WTC11 (cell line): ENCODE results near the gene KERA. TPM values are rescaled to one million over a fixed set of nuclear protein-coding genes. Genes with fewer than 3 reads are reported as not detected.

Experiments
- ATAC-seq: fragments of 200-7000 bp; cut with Tn5 transposase; 2 replicates; pipeline ENCODE4 v1.10.0; 2021; ENCODE audit warnings: mild to moderate bottlenecking, moderate library complexity
- Bru-seq: library from RNA; stranded (reverse); fragments of 400-500 nt; gene quantifications from one replicate; lab custom pipeline; 2021; lab: Mats Ljungman, UMichigan
- CTCF ChIA-PET: fragments of 300-600 bp; sonication (Branson Sonifier 250); formaldehyde crosslinking; loops from one replicate; lab custom pipeline; 2021; ENCODE audit warnings: antibody characterized with exemption; lab: Charles Lee
- POLR2A ChIA-PET: fragments of 350-600 bp; sonication (Branson Sonifier 250); formaldehyde crosslinking; loops from one replicate; lab custom pipeline; 2021; ENCODE audit warnings: antibody characterized with exemption; lab: Charles Lee
- DNase-seq: peaks from one replicate; pipeline ENCODE4 v3.0.0; 2021; ENCODE audit warnings: low spot score
- H3K27ac Mint-ChIP-seq: 2 replicates; pipeline ENCODE4 v1.8.0; 2021; ENCODE audit warnings: mixed read lengths
- H3K27me3 Mint-ChIP-seq: 2 replicates; pipeline ENCODE4 v1.8.0; 2021; ENCODE audit warnings: low read depth, mild to moderate bottlenecking, moderate library complexity, mixed read lengths
- H3K36me3 Mint-ChIP-seq: 2 replicates; pipeline ENCODE4 v1.8.0; 2021; ENCODE audit warnings: mixed read lengths
- H3K4me1 Mint-ChIP-seq: 2 replicates; pipeline ENCODE4 v1.8.0; 2022; ENCODE audit warnings: mixed read lengths
- H3K4me3 Mint-ChIP-seq: 2 replicates; pipeline ENCODE4 v1.8.0; 2021; ENCODE audit warnings: mild to moderate bottlenecking, moderate library complexity, mixed read lengths
- H3K9me3 Mint-ChIP-seq: 2 replicates; pipeline ENCODE4 v1.8.0; 2021; ENCODE audit warnings: mixed read lengths
- FOXK1 ChIP-seq: sonication (generic); formaldehyde crosslinking; IDR thresholded peaks from 2 replicates; pipeline ENCODE4 v1.8.0; 2022; ENCODE audit warnings: mild to moderate bottlenecking, moderate library complexity, missing genetic modification reagents
- HMGA2 ChIP-seq: fragments of 250-450 bp; sonication (Bioruptor Pico); IDR thresholded peaks from 2 replicates; pipeline ENCODE4 v1.4.0; 2021; ENCODE audit warnings: mild to moderate bottlenecking, moderate library complexity
- JAZF1 ChIP-seq: fragments of 250-450 bp; sonication (Bioruptor Pico); IDR thresholded peaks from 2 replicates; pipeline ENCODE4 v1.9.0; 2021; ENCODE audit warnings: moderate library complexity, mild to moderate bottlenecking, inconsistent platforms
- JUN ChIP-seq: sonication (generic); formaldehyde crosslinking; IDR thresholded peaks from 2 replicates; pipeline ENCODE4 v1.8.0; 2023; ENCODE audit warnings: mild to moderate bottlenecking, missing genetic modification reagents
- NFE2L1 ChIP-seq: sonication (generic); formaldehyde crosslinking; IDR thresholded peaks from 2 replicates; pipeline ENCODE4 v1.8.1; 2023; ENCODE audit warnings: missing genetic modification reagents
- OVOL2 ChIP-seq: fragments of 250-450 bp; sonication (Bioruptor Pico); IDR thresholded peaks from 2 replicates; pipeline ENCODE4 v1.9.0; 2021; ENCODE audit warnings: mild to moderate bottlenecking, borderline replicate concordance
- SOX15 ChIP-seq: fragments of 250-450 bp; sonication (Bioruptor Pico); IDR thresholded peaks from 2 replicates; pipeline ENCODE4 v1.9.0; 2021; ENCODE audit warnings: mild to moderate bottlenecking
- TCF7 ChIP-seq: sonication (generic); formaldehyde crosslinking; IDR thresholded peaks from 2 replicates; pipeline ENCODE4 v1.8.0; 2022; ENCODE audit warnings: mild to moderate bottlenecking, low read depth, missing genetic modification reagents, moderate library complexity
- ZNF219 ChIP-seq: sonication (generic); formaldehyde crosslinking; IDR thresholded peaks from 2 replicates; pipeline ENCODE4 v1.8.0; 2023; ENCODE audit warnings: missing genetic modification reagents, mild to moderate bottlenecking, borderline replicate concordance
- ZNF263 ChIP-seq: sonication (generic); formaldehyde crosslinking; IDR thresholded peaks from 2 replicates; pipeline ENCODE4 v1.8.1; 2022; ENCODE audit warnings: low read depth, mild to moderate bottlenecking, moderate library complexity, missing genetic modification reagents
- ZNF317 ChIP-seq: sonication (generic); formaldehyde crosslinking; IDR thresholded peaks from 2 replicates; pipeline ENCODE4 v1.8.1; 2023; ENCODE audit warnings: low read depth, mild to moderate bottlenecking, moderate library complexity, missing genetic modification reagents, borderline replicate concordance
- long read RNA-seq, 3 experiments: library from RNA in 1 of 3; library from capped mRNA in 1 of 3; library from polyadenylated mRNA in 1 of 3; unstranded in 2 of 3; stranded (forward) in 1 of 3; transcript quantifications; one replicate each; pipeline ENCODE4 v2.0.0, GENCODE V29; 2021
- total RNA-seq: library from RNA; stranded (reverse); gene quantifications from 3 replicates; pipeline ENCODE4 v1.2.3, GENCODE V29; 2021
- TF ChIP-seq, protein P1 (sequence below): sonication (generic); formaldehyde crosslinking; IDR thresholded peaks from 2 replicates; pipeline ENCODE4 v1.8.0; 2022; ENCODE audit warnings: mild to moderate bottlenecking, missing genetic modification reagents
- TF ChIP-seq, protein P2 (sequence below): sonication (generic); formaldehyde crosslinking; IDR thresholded peaks from 2 replicates; pipeline ENCODE4 v1.8.0; 2023; ENCODE audit warnings: mild to moderate bottlenecking, missing genetic modification reagents
- TF ChIP-seq, protein P3 (sequence below): sonication (generic); formaldehyde crosslinking; IDR thresholded peaks from 2 replicates; pipeline ENCODE4 v1.8.0; 2022; ENCODE audit warnings: missing genetic modification reagents
- TF ChIP-seq, protein P4 (sequence below): sonication (generic); formaldehyde crosslinking; IDR thresholded peaks from 2 replicates; pipeline ENCODE4 v1.8.0; 2022; ENCODE audit warnings: mild to moderate bottlenecking, missing genetic modification reagents
- TF ChIP-seq, protein P5 (sequence below): sonication (generic); formaldehyde crosslinking; IDR thresholded peaks from 2 replicates; pipeline ENCODE4 v1.8.0; 2023; ENCODE audit warnings: missing genetic modification reagents
- TF ChIP-seq, protein P6 (sequence below): sonication (generic); formaldehyde crosslinking; conservative IDR thresholded peaks from 2 replicates; pipeline ENCODE4 v1.8.1; 2022; ENCODE audit warnings: mild to moderate bottlenecking, missing genetic modification reagents
- TF ChIP-seq, protein P7 (sequence below): fragments of 250-450 bp; sonication (Bioruptor Pico); IDR thresholded peaks from 2 replicates; pipeline ENCODE4 v1.9.0; 2021; ENCODE audit warnings: moderate library complexity, mild to moderate bottlenecking, inconsistent platforms, borderline replicate concordance
- TF ChIP-seq, protein P8 (sequence below): fragments of 200-600 bp; IDR thresholded peaks from 2 replicates; pipeline ENCODE4 v1.8.0; 2022; ENCODE audit warnings: antibody characterized with exemption
- TF ChIP-seq, protein P9 (sequence below): fragments of 250-450 bp; sonication (Bioruptor Pico); conservative IDR thresholded peaks from 2 replicates; pipeline ENCODE4 v1.9.0; 2021; ENCODE audit warnings: mild to moderate bottlenecking

The KERA gene, protein sequence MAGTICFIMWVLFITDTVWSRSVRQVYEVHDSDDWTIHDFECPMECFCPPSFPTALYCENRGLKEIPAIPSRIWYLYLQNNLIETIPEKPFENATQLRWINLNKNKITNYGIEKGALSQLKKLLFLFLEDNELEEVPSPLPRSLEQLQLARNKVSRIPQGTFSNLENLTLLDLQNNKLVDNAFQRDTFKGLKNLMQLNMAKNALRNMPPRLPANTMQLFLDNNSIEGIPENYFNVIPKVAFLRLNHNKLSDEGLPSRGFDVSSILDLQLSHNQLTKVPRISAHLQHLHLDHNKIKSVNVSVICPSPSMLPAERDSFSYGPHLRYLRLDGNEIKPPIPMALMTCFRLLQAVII
- total RNA-seq (not detected in 3 replicates), Bru-seq, nascent RNA (not detected)
- long read RNA-seq, experiment 1 = 0 reads
- long read RNA-seq, experiment 2 = 0 reads
- long read RNA-seq, experiment 3 = 0 reads

DNA sequence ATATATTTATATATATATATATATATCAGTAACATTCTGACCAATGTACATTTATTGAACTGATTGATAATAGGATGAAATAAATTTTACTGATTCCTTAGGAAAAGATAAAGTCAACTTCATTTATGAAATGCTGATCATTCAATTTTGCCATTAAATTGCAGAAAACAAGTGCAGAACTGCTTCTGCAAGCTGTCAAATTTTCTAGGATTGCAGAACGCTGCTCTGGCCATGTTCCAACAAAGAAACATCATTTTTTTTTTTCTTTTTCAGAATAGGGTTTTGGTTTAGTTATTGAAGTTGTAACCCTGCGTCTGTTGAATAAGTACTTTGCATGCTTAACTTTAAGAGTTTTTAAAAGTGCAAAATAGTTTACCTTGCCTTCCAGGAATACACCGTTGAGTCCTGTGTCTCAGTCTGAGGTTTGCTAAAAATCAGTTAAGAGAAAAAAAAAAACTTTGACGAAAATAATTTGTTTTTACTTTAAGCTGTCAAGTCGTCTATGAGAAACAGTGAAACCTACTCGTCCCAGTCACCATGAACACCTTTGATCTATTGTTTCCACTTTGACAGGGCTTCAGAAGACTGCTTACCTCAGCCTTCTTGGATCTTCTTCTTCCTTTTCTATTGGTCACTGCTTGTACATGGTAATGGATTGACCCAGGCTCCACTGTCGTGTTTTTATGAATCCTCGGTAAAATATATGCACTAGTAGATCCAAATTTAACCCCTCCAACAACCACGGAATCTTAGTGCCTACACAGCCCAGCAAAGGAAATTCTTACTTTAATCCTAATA, at the start of gene KERA:
TSS of gene KERA (minus strand) at position 657 of the 798 bp plus-strand sequence. CDS start 1,743 bp downstream, outside the sequence.
- H3K27ac Mint-ChIP-seq = no peak within 1 kb of the TSS

More for the DNA sequence above, at the start of gene KERA:
- ATAC-seq = no peak
- ChIA-PET POLR2A (no interaction called here), CTCF (no interaction called here)
- H3K4me3 Mint-ChIP-seq = no peak within 1 kb of the TSS
- TF ChIP-seq, protein P1, sequence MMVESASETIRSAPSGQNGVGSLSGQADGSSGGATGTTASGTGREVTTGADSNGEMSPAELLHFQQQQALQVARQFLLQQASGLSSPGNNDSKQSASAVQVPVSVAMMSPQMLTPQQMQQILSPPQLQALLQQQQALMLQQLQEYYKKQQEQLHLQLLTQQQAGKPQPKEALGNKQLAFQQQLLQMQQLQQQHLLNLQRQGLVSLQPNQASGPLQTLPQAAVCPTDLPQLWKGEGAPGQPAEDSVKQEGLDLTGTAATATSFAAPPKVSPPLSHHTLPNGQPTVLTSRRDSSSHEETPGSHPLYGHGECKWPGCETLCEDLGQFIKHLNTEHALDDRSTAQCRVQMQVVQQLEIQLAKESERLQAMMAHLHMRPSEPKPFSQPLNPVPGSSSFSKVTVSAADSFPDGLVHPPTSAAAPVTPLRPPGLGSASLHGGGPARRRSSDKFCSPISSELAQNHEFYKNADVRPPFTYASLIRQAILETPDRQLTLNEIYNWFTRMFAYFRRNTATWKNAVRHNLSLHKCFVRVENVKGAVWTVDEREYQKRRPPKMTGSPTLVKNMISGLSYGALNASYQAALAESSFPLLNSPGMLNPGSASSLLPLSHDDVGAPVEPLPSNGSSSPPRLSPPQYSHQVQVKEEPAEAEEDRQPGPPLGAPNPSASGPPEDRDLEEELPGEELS (CRISPR knock-in tag) = no peak
- TF ChIP-seq, protein P2, sequence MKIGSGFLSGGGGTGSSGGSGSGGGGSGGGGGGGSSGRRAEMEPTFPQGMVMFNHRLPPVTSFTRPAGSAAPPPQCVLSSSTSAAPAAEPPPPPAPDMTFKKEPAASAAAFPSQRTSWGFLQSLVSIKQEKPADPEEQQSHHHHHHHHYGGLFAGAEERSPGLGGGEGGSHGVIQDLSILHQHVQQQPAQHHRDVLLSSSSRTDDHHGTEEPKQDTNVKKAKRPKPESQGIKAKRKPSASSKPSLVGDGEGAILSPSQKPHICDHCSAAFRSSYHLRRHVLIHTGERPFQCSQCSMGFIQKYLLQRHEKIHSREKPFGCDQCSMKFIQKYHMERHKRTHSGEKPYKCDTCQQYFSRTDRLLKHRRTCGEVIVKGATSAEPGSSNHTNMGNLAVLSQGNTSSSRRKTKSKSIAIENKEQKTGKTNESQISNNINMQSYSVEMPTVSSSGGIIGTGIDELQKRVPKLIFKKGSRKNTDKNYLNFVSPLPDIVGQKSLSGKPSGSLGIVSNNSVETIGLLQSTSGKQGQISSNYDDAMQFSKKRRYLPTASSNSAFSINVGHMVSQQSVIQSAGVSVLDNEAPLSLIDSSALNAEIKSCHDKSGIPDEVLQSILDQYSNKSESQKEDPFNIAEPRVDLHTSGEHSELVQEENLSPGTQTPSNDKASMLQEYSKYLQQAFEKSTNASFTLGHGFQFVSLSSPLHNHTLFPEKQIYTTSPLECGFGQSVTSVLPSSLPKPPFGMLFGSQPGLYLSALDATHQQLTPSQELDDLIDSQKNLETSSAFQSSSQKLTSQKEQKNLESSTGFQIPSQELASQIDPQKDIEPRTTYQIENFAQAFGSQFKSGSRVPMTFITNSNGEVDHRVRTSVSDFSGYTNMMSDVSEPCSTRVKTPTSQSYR (CRISPR knock-in tag) = no peak
- TF ChIP-seq, protein P3, sequence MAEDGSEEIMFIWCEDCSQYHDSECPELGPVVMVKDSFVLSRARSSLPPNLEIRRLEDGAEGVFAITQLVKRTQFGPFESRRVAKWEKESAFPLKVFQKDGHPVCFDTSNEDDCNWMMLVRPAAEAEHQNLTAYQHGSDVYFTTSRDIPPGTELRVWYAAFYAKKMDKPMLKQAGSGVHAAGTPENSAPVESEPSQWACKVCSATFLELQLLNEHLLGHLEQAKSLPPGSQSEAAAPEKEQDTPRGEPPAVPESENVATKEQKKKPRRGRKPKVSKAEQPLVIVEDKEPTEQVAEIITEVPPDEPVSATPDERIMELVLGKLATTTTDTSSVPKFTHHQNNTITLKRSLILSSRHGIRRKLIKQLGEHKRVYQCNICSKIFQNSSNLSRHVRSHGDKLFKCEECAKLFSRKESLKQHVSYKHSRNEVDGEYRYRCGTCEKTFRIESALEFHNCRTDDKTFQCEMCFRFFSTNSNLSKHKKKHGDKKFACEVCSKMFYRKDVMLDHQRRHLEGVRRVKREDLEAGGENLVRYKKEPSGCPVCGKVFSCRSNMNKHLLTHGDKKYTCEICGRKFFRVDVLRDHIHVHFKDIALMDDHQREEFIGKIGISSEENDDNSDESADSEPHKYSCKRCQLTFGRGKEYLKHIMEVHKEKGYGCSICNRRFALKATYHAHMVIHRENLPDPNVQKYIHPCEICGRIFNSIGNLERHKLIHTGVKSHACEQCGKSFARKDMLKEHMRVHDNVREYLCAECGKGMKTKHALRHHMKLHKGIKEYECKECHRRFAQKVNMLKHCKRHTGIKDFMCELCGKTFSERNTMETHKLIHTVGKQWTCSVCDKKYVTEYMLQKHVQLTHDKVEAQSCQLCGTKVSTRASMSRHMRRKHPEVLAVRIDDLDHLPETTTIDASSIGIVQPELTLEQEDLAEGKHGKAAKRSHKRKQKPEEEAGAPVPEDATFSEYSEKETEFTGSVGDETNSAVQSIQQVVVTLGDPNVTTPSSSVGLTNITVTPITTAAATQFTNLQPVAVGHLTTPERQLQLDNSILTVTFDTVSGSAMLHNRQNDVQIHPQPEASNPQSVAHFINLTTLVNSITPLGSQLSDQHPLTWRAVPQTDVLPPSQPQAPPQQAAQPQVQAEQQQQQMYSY (CRISPR knock-in tag) = no peak
- TF ChIP-seq, protein P4, sequence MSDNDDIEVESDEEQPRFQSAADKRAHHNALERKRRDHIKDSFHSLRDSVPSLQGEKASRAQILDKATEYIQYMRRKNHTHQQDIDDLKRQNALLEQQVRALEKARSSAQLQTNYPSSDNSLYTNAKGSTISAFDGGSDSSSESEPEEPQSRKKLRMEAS (CRISPR knock-in tag) = no peak
- TF ChIP-seq ZNF263 (CRISPR knock-in tag) (no peak), JUN (CRISPR knock-in tag) (no peak), JAZF1 (CRISPR knock-in tag) (no peak), SOX15 (CRISPR knock-in tag) (no peak), TCF7 (no peak), FOXK1 (CRISPR knock-in tag) (no peak), OVOL2 (CRISPR knock-in tag) (no peak), NFE2L1 (no peak), ZNF219 (CRISPR knock-in tag) (no peak), HMGA2 (CRISPR knock-in tag) (no peak), ZNF317 (CRISPR knock-in tag) (no peak)
- TF ChIP-seq, protein P5, sequence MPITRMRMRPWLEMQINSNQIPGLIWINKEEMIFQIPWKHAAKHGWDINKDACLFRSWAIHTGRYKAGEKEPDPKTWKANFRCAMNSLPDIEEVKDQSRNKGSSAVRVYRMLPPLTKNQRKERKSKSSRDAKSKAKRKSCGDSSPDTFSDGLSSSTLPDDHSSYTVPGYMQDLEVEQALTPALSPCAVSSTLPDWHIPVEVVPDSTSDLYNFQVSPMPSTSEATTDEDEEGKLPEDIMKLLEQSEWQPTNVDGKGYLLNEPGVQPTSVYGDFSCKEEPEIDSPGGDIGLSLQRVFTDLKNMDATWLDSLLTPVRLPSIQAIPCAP (CRISPR knock-in tag) = no peak
- TF ChIP-seq, protein P6, sequence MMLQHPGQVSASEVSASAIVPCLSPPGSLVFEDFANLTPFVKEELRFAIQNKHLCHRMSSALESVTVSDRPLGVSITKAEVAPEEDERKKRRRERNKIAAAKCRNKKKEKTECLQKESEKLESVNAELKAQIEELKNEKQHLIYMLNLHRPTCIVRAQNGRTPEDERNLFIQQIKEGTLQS (CRISPR knock-in tag) = no peak
- TF ChIP-seq, protein P7, sequence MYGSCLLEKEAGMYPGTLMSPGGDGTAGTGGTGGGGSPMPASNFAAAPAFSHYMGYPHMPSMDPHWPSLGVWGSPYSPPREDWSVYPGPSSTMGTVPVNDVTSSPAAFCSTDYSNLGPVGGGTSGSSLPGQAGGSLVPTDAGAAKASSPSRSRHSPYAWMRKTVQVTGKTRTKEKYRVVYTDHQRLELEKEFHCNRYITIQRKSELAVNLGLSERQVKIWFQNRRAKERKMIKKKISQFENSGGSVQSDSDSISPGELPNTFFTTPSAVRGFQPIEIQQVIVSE = no peak
- TF ChIP-seq, protein P8, sequence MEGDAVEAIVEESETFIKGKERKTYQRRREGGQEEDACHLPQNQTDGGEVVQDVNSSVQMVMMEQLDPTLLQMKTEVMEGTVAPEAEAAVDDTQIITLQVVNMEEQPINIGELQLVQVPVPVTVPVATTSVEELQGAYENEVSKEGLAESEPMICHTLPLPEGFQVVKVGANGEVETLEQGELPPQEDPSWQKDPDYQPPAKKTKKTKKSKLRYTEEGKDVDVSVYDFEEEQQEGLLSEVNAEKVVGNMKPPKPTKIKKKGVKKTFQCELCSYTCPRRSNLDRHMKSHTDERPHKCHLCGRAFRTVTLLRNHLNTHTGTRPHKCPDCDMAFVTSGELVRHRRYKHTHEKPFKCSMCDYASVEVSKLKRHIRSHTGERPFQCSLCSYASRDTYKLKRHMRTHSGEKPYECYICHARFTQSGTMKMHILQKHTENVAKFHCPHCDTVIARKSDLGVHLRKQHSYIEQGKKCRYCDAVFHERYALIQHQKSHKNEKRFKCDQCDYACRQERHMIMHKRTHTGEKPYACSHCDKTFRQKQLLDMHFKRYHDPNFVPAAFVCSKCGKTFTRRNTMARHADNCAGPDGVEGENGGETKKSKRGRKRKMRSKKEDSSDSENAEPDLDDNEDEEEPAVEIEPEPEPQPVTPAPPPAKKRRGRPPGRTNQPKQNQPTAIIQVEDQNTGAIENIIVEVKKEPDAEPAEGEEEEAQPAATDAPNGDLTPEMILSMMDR = no peak
- TF ChIP-seq, protein P9, sequence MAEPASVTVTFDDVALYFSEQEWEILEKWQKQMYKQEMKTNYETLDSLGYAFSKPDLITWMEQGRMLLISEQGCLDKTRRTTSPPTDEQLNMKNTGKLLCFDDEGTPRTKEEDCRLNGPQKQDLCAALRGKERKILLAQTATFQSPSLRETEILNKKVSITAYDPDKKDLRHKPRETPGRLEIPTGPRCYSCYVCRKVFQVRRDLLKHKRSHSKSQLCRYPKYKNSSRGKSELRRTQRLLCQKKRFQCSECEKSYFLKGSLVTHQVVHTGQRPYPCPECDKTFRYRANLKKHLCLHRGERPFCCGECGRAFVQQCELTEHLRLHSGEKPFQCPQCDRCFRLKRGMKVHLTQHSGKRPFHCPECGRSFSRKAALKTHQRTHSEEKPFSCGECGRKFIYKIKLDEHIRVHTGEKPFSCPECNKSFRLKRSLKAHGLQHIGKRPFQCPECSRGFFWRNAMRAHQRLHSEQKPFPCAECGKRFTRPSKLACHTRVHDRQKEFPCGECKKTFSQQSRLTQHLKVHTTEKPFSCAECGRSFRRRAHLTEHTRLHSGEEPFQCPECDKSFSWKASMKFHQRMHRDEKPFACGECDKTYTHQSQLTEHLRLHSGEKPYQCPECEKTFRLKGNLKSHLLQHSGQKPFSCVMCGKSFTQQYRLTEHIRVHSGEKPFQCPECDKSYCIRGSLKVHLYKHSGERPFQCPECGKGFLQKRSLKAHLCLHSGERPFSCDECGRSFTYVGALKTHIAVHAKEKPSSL (CRISPR knock-in tag) = no peak
- H3K36me3 Mint-ChIP-seq = no peaks in the 10 kb centered on the region
- H3K4me1 Mint-ChIP-seq = no peaks in the 10 kb centered on the region; the same call in 1 of the 2 replicates
- no peak for DNase-seq
- no peaks in the 10 kb centered on the region for H3K27me3 Mint-ChIP-seq
- H3K9me3 Mint-ChIP-seq = no peaks in the 10 kb centered on the region
